Iris pigment epithelial cell (primary cell): ENCODE measurements around the gene SGO2.

Experiments used
- DNase-seq: peaks from one replicate; pipeline ENCODE4 v3.0.0-alpha.2; 2011; ENCODE audit warnings: low read depth

SGO2 gene

GRCh38 chr2:200624026-200624425 is 98.0 kb downstream of the SGO2 start:
- peak; percentile 19 for DNase-seq

GRCh38 chr2:200624658-200625057 is 98.7 kb downstream of the SGO2 start:
- DNase-seq, result peak; percentile 95

- DNase-seq, result peak; percentile 73
These were observed 99.3 kb downstream of the SGO2 start for GRCh38 chr2:200625282-200625681.

- DNase-seq, result peak; percentile 89
These were observed 100.0 kb downstream of the SGO2 start for GRCh38 chr2:200625958-200626363.

GRCh38 chr2:200627110-200627770 is 101.2 kb downstream of the SGO2 start:
- DNase-seq, result no peak

- peak; percentile 50 for DNase-seq
These were observed 102.5 kb downstream of the SGO2 start for GRCh38 chr2:200628461-200628860.

- no peak for DNase-seq
These were observed 105.3 kb downstream of the SGO2 start for GRCh38 chr2:200631287-200631686.
